Body of pancreas (tissue), 4 donors: ENCODE results near the gene EVX2.

Experiments
- CTCF ChIP-seq, 7 experiments: fragments of 450-650 bp in 4 of 7; fragments of 200-600 bp in 3 of 7; sonication (generic) in 3 of 7; IDR thresholded peaks; one replicate each; pipeline ENCODE4 v1.5.1; 2016 to 2019; ENCODE audit warnings: antibody characterized with exemption in 7 of 7
- POLR2A ChIP-seq, 3 donors: fragments of 450-650 bp; IDR thresholded peaks; one replicate each; pipeline ENCODE4 v1.6.1; 2016; ENCODE audit warnings: antibody characterized with exemption in 3 of 3, mild to moderate bottlenecking in 2 of 3

- TF ChIP-seq CTCF (IDR thresholded peaks at IDR 0.05) (no peak), POLR2A (IDR thresholded peaks at IDR 0.05) (no peak)
These were observed 6.2 kb upstream of the EVX2 start for GRCh38 chr2:176089843-176090395.
